CD4-positive, alpha-beta T cell treated with Interleukin-4 for 1 hour (primary cell): ENCODE results near the gene CD80.
"Not testable (repeated sequence)": the region's sequence is repeated elsewhere in the genome, so short reads cannot be mapped to it uniquely, and the experiment has no call there.

Source experiments
- DNase-seq, 2 donors: peaks; one replicate each; pipeline ENCODE4 v3.0.0-alpha.2; 2020 to 2022

Gene CD80

GRCh38 chr3:119580067-119580760, 20.8 kb upstream of the CD80 start:
- DNase-seq, result peak; percentile 35 to 62

- peak; percentile 50 to 72 for DNase-seq
Measured at GRCh38 chr3:119579366-119580066, 20.1 kb upstream of the CD80 start, which contains the start of gene ADPRH. ADPRH (plus strand) TSS chr3:119579492; CDS start chr3:119582170, 2,678 bp downstream.

GRCh38 chr3:119575507-119575906, 16.1 kb upstream of the CD80 start:
- DNase-seq, result no peak

GRCh38 chr3:119571688-119572087, 12.3 kb upstream of the CD80 start:
- DNase-seq, result no peak

- DNase-seq, result no peak
Measured at GRCh38 chr3:119571230-119571629, 11.8 kb upstream of the CD80 start.

GRCh38 chr3:119570229-119570628, 10.8 kb upstream of the CD80 start:
- peak; percentile 31 to 55 for DNase-seq

GRCh38 chr3:119569156-119569555, 9.7 kb upstream of the CD80 start:
- DNase-seq, result no peak

GRCh38 chr3:119563334-119563733, 3.9 kb upstream of the CD80 start:
- DNase-seq, result not testable (repeated sequence)

GRCh38 chr3:119562307-119562961, 3.0 kb upstream of the CD80 start:
- peak; percentile 70 to 82 for DNase-seq

- no peak for DNase-seq
Measured at GRCh38 chr3:119560160-119560559, 746 bp upstream of the CD80 start.

GRCh38 chr3:119558626-119559317, 642 bp downstream of the CD80 start:
- no peak for DNase-seq

GRCh38 chr3:119557877-119558269, 1.5 kb downstream of the CD80 start:
- no peak for DNase-seq

GRCh38 chr3:119557192-119557876, 2.1 kb downstream of the CD80 start:
- DNase-seq, result no peak

- DNase-seq, result no peak
Measured at GRCh38 chr3:119555929-119556328, 3.5 kb downstream of the CD80 start.

GRCh38 chr3:119555309-119555735, 4.1 kb downstream of the CD80 start:
- DNase-seq, result peak in 1 of 2 donors; percentile 61

- no peak for DNase-seq
Measured at GRCh38 chr3:119553823-119554415, 5.5 kb downstream of the CD80 start.

GRCh38 chr3:119552928-119553327, 6.5 kb downstream of the CD80 start:
- not testable (repeated sequence) for DNase-seq

GRCh38 chr3:119551598-119551997, 7.8 kb downstream of the CD80 start:
- no peak for DNase-seq

GRCh38 chr3:119550192-119550910, 9.1 kb downstream of the CD80 start:
- no peak for DNase-seq

- DNase-seq, result no peak
Measured at GRCh38 chr3:119548341-119548740, 11.1 kb downstream of the CD80 start.

GRCh38 chr3:119547227-119547626, 12.2 kb downstream of the CD80 start:
- no peak for DNase-seq
